Activated CD4-positive, alpha-beta T cell treated with anti-CD3 and anti-CD28 coated beads, Interleukin-2, Interleukin-4, amounts not matched to agents 100 ng/mL and 50 ng/mL, durations not matched to agents 16 hours and 8 hours (primary cell): ENCODE data around the gene ANXA4.
"Not testable (repeated sequence)": the region's sequence is repeated elsewhere in the genome, so short reads cannot be mapped to it uniquely, and the experiment has no call there.

Experiments
- DNase-seq: peaks from one replicate; pipeline ENCODE4 v3.0.0-alpha.2; 2020; ENCODE audit warnings: low spot score

The ANXA4 gene

DNA sequence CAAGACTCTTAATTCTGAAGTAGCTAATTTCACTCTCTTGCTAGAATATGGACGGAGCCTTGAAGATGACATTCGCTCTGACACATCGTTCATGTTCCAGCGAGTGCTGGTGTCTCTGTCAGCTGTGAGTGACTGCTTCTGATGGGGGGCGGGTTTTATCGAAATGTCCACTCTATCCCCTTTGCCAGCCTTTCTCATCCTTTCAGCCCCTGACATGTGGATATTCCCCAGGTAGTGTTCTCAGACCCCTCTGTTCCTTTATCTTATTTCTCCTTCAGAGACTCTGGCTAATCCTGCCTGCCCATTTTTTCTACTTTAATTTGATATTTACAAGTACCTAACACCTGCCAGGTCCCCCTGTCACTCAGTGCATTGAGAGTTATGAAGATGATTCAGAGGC lies 68.6 kb downstream of the ANXA4 start:
- no peak for DNase-seq

DNA sequence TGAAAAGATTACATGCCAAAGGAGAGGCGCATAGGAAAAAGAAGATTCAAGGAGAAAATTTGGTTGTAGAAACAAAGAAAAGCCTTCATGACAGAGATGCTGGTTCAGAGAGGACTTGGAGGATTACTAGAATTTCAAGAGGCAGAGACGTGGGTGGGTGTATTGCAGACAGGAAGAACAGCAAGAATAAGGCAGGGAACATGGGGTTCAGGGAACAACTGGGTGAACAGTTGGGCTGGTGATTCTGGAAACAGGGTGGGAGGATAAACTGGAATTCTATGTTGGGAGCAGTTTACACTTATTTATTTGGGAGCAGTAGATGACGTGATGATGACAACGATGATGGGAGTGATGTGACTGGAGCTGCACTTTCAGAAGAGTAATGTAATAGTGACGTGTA lies 69.1 kb downstream of the ANXA4 start:
- DNase-seq: no peak

DNA sequence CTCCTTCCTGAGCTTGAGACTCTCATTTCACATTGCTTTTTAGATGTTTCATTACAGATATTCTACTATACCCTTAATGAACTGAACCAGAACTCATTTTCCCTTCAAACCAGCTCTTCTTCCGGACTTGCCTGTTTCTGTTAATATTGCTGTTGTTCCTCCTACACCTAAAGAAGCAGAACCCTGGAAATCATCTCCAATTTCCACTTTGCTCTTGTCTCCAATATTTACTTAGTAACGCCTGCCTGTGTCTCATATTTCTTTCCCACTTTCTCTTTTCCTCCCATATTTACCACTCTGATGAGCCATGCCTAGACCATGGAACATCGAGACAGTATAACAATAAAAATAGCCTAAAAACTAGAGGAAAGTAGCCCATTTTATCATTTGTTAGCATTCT lies 69.7 kb downstream of the ANXA4 start:
- DNase-seq: no peak

DNA sequence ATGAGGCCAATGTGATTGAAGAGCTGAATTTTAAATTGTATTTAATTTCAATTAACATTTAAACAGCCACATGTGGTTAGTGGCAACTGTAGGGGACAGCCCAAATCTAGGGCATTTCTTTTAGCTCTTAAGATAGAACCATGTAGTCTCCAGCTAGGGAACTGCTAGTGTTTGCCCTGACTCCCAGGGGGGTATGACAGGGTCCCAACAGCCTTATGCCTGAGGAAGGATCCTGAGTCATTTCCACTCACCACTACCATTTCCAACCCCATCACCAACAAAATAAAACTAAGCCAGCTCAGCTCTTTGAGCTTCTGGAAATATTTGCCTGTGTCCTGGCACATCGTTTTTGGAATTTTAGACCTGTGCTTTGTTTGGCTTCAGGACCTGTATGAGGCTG lies 73.8 kb downstream of the ANXA4 start:
- DNase-seq: no peak

DNA sequence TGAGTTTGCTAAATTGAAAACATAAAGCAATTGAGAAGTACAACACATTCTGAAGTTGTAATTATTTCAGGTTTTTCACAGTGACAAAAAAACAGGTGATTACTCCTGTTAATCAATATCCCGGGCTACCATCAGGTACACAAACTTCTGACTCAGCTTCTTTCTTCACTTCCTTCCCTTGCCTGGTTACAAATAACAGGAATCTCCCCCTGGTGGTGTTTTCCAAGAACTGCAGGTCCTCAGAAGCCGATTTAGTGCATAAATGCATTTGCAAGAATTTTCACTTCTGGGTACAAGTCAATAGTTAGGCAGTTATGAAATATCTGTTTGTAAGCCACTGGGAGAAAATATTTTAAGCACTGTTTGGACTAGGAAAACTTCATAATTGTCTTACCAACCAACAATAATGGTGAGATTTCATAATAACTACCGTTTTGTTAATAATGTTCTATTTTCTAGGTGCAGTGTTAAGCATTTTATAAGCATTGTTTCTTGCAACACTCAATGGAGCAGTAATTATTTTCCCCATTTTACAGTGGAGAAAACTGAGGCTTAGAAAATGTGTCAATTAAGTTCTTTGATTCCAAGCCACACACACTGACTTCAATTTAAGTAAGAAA lies 75.1 kb downstream of the ANXA4 start:
- peak; percentile 89 for DNase-seq

DNA sequence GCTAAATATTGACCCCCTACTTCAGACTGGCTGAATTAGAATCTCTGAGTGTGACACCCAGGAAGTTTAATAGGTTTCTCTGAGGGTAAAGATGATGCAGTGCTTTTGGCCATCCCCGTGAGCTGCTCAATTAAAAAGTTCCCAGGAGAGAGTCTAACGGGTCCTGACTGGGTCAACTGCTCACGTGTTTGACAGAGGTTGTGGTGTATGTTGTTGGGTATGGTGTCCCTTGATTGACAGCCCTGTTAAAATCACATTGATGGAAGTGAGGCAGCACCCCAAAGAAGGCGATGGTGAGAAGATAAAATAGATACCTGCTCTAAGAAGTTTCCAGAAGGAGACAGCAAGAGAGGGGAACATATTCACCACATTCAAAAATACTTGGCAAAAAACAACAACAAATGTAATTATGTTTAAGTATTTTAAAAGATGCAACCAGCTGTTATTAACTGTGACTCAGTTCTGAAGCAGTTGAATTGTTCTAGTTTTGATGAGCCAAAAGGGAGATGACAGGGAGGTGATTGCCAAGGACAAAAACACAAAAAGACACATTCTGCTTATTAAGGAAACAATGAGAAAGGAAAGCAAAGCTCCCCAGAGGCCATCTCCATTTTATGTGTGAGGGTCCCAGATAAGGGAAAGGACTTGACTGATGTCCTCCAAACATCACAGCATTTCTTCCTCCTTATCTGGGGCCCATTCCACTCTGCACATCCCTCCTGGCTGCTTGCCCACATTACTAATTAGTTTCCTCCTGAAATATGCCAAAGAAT lies 76.0 kb downstream of the ANXA4 start:
- no peak for DNase-seq

DNA sequence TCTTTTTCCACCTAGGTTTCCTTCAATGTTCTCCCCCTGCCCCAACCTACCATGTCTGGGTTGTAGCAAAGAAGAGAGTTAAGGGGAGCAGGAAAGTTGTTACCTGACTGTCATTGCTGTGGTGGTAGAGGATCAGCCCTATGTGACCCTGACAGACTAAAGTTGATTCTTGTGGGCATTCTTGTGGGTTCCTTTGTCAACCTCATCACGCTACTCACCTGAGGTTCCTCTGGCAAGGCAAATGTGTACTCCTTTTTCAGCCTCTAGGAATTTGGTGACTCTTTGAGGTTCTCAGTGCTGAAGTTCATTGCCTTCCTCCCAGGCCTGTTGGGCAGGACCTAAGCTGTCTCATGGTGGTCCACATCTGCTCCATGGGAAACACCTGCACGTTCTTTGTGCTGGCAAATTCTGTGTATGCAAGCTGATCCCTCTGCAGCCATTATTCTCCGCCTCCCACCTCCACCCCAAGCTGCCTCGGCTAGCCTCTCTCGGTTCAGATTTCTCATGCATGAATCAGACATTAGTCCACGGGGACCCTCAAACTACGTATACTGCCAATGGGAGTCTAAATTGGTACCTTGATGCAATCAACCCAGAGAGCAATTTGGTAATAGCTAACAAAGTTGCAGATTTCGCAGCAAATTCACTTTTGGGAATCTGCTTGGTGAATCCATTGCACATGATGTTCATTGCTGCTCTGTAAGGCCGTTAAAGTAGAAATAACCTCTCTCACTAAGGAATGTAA lies 86.0 kb downstream of the ANXA4 start:
- DNase-seq: no peak

DNA sequence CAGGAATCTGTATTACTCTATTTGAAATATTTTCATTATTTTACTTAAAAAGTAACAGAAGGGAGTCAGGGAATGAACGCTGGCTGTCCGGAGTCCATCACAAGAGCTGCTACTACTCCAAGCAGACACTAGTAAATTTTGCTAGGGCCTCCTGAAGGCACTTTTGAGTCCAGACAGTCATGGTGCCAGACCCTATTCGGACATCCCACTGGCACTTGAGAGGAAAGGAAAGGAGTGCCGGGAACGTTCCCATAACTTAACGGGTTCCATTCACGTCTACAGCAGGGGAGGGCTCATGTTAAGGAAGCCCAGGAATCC lies 87.0 kb downstream of the ANXA4 start:
- DNase-seq: no peak

DNA sequence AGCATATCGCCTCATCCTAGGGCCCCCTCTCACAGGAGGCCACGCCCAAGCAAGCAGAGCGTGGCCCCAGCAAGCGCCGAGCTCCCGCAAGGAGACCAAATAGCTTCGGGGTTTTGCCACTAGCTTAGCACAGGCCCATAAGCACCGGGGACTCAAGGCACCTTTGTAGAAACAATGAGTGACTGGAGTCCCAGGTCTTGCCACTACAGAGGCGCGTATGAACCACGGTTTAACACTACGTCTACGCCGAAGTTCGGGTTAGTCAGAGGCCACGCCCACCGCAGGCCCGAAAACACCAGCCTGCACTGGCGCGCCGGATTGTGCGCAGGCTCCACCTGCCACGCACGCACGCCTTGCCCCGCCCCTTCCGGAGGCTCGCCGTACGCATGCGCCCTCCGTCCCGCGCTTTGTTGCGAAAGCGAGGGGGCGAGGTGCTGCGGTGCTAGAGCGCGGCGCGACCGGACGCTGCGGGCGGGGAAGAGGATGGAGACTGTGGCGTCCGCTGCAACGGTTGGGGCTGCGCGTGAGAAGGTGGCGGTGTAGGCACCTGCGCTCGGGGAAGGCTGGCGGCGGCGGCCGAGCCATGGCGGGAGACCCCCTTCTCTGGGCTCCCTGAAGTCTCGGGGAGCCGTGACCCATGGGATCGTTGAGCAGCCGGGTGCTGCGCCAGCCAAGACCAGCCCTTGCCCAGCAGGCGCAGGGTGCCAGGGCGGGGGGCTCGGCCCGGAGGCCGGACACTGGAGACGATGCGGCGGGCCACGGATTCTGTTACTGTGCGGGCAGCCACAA lies 87.5 kb downstream of the ANXA4 start, which contains the start of gene GMCL1:
GMCL1 (plus strand) TSS at position 405 of the 789 bp plus-strand sequence; CDS start at position 638, 233 bp downstream.
- peak; percentile 98 for DNase-seq

DNA sequence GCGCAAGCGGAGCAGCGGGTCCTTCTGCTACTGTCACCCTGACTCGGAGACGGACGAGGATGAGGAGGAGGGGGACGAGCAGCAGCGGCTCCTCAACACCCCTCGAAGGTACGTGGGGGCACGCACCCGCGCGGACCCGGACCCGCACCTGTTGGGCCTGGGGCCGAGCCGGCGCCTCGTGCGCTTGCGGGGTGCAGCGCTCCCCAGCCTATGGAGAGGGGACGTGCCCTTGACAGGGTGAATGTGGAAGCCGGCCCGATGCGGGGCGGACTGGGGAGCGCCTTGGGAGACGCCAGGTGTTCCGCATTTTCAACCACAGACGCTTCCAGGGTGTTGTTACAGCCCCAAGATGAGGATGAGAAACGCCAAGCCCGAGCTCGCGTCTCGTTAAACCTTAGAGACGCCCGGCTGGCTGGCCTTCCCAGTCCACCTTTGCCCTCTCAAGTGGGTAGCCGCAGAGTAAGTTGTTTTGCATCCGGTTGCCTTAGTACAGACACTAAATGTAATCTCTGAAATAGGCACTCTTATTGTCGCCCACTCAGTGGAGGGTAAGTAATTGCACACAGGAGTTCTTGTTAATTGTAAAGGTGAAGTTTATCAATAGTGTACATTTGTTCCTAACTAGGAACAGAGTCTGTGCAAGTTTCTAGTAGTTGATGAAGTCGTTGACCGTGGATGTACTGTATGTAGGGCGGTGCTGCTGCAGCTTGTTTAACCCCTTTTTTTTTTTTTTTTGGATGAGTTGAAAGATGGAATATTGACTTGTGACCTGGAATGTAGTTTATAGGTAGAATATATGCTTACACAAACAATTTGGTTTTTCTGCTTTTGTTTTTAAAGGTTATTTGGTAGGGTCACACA lies 88.3 kb downstream of the ANXA4 start:
- DNase-seq: peak; percentile 52

DNA sequence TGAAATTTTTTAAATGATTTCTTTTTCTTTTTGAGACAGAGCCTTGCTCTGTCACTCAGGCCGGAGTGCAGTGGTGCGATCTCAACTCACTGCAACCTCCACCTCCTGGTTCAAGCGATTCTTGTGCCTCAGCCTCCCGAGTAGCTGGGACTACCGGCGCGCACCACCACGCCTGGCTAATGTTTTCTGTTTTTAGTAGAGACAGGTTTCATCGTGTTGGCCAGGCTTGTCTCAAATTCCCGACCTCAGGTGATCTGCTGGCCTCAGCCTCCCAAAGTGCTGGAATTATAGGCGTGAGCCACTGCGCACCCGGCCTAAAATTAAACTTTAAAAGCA lies 88.9 kb downstream of the ANXA4 start:
- not testable (repeated sequence) for DNase-seq

DNA sequence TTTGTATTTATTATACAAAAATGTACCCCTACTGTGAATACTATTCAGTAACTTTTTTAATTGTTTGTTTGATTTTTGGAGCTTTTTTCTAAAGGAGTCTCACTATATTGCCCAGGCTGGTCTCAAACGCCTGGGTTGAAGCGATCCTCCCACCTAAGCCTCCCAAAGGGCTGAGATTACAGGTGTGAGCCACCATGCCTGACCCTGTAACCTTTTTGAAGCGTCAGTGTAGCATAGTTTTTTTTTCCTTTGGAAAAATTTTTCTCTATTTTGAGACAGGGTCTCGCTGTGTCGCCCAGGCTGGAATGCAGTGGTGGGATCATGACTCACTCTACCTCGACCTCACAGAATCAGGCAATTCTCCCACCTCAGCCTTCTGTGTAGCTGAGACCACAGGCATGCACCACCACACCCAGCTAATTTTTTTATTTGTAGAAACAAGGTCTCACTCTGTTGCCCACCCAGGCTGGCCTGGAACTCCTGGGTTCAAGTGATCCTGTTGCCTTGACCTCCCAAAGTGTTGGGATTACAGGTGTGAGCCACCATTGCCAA lies 89.5 kb downstream of the ANXA4 start:
- DNase-seq: no peak

DNA sequence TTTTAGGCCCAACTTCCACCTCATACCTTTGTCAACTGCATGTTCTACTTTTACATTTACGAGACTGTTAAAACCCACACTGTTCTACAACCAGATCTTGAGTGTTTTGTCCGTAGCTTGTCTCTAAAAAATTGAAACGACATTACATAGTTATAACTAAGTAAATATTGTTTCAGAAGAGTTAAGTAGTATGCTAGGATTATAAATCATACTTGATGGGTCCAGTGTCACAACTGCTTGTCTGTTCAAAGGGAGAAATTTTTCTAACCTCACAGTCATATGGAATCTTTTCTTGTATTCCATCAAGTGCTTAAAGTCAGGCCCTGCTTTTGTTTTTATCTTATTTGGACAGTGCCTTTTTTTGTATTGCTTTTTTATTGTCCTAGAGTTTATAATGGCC lies 91.8 kb downstream of the ANXA4 start:
- no peak for DNase-seq

DNA sequence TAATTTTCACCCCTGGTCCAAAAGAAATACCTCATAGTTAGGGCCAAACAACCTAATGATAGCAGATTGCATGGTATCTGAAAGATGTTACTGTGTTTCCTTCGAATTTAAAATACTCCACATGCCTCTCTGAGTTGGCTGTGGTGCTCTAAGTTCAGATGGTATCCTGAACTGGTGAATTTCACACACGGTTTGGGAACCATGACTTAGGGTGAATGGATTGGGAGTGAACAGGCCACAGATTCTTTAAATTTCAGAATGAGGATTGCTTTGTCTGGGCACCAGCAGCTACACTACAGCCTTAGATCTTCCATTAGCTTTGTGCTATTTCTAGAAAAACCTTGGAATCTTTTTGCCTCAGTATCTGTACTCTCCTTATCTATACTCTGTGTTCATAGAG lies 93.7 kb downstream of the ANXA4 start:
- DNase-seq: no peak

DNA sequence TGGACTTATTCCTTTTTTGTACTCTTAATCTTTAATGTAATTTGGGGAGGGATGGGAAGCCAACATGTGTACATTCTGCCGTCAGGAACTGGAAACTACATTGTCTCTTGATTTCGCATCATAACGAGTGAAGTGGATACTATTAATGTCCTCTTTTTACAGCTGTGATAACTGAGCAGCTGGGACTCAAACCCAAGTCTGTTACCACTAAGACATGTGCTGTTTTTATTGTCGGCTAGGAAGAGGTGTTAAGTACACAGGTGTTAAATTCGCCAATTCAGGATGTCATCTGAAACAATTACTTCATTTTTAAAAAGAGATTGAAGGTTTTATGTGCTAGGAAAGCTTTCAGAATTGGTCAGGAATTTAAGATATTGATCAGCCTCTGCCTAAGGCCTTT lies 94.4 kb downstream of the ANXA4 start:
- DNase-seq: peak; percentile 7

DNA sequence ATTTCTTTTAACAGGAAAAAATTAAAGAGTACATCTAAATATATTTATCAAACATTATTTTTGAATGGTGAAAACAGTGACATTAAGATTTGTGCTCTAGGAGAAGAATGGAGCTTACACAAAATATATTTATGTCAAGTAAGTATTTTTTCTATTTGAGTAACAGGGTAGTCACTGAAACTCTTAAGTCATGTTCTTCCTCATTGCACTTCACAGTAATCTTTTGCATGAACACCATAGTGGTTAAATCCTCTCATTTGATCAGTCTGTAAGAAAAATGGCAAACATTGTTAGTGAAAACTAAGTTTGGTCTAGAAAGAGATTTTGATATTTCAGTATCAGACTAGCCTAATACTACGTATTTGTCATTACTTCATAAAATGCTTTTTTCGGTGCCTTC lies 95.6 kb downstream of the ANXA4 start:
- DNase-seq: peak; percentile 21

DNA sequence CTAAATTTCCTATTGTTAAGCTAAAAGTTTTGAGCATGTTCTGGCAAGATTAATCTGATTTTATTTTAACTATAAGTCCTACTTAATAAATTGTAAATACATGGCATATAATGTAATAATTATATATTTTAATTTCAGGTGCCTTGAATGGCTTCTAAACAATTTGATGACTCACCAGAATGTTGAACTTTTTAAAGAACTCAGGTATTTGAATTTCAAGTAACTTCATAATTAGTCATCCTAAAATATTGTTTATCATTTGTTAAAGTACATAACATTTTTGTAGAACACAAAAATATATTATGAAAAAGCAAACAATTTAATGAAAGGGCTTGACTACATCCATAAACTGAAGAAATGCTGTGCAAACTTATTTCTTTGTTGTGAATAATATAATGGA lies 102.1 kb downstream of the ANXA4 start:
- no peak for DNase-seq

DNA sequence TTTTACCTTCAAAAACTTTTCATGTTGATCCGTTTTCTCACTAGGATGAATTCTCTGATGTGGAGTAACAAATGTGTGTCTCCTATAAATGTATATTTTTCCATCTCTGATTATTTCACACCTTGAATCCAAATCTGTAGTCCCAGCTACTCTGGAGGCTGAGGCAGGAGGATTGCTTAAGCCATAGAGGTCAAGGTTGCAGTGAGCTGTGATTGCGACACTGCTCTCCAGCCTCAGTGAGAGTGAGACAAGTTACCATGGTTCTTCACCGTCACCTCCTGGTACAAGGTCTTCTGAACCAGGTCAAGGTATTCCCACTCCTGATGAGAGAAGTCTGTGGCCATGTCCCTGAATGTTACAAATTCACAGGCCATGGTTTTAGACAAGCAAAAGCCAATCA lies 102.6 kb downstream of the ANXA4 start:
- DNase-seq: no peak

DNA sequence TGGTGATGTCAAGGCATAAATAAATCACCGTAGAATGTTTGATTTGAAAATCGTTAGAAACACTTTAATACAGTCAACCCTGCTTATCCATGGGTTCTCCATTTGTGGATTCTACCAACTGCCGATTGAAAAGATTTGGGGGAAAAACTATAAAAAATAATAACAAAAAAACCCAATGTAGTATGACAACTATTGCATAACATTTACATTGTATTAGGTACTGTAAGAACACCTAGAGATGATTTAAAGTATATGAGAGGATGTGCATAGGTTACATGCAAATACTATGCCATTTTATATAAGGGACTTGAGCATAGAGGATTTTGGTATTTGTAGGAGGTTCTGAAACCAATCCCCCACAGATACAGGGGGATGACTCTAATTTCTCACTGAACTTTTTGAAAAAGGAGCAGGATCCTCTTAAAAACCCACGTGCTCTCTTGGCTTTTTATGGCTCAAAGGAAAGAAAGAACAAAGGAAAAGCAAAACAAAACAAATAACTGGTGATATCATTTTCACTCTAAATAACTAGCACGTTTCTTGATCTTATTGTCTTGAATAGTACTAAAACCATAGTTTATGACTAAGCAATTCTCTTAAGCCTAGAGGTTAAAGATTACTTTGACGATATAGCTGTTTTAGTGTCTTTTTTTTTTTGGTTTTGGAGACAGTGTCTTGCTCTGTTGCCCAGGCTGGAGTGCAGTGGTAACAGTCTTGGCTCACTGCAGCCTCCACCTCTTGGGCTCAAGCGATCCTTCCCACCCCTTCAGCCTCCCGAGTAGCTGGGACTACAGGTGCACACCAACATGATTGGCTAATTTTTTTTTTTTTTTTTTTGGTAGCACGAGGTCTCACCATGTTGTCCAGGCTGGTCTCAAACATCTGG lies 104.5 kb downstream of the ANXA4 start:
- no peak for DNase-seq
